Activated naive CD4-positive, alpha-beta T cell treated with anti-CD3 and anti-CD28 coated beads, Interleukin-2, amount 50 U/mL, for 72 hours (primary cell): Measurements from ENCODE around the gene CA5A. TPM values are rescaled to one million over a fixed set of nuclear protein-coding genes. Genes with fewer than 3 reads are reported as not detected.

Experiments used
- ATAC-seq, 2 donors: fragments of 150-1000 bp; cut with Tn5 transposase; 2 replicates each; pipeline ENCODE4 v1.10.0; 2021; ENCODE audit warnings: mild to moderate bottlenecking in 2 of 2, moderate library complexity in 2 of 2
- DNase-seq, 2 donors: peaks; one replicate each; pipeline ENCODE4 v3.0.0; 2021 to 2022; ENCODE audit warnings: low spot score in 2 of 2
- H3K27ac Mint-ChIP-seq, 2 donors: one replicate each; pipeline ENCODE4 v1.8.0; 2022; ENCODE audit warnings: mild to moderate bottlenecking in 2 of 2, mixed read lengths in 2 of 2
- H3K36me3 Mint-ChIP-seq, 2 donors: one replicate each; pipeline ENCODE4 v1.8.0; 2022; ENCODE audit warnings: mixed read lengths in 2 of 2
- H3K9me3 Mint-ChIP-seq, 2 donors: one replicate each; pipeline ENCODE4 v1.8.0; 2022; ENCODE audit warnings: mixed read lengths in 2 of 2
- total RNA-seq, 2 donors: library from RNA; stranded (reverse); gene quantifications; one replicate each; pipeline ENCODE4 v1.2.3, GENCODE V29; 2022

Gene CA5A
- total RNA-seq, 2 donors from 2014 or later: not detected

DNA sequence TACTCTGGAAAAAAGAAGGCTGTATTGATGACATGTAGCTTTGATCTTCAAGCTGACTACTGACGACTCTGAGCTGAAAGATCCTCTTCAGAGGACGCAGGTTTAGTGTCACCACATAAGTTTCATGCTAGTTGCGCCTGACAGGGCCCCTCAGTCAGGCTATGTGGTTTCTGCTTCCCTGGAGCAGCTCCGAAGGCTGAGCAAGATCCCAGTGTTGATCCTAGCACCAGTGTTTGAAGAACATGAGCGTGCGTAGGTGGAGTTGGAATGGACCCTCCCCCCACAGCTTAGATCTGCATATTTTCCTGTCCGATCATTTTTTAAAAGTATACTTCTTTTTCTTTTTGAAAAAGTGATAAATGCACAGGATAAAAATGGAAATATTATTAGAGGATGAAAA lies 32.2 kb upstream of the CA5A start:
- H3K9me3 Mint-ChIP-seq: peaks cover 10 to 24% of the 10 kb centered on the region in 2 donors
- peaks cover 23 to 39% of the 10 kb centered on the region in 2 donors for H3K36me3 Mint-ChIP-seq
- DNase-seq (no peak), ATAC-seq (no peak)
- peak overlapping the region in 1 of 2 donors; percentile 44 for H3K27ac Mint-ChIP-seq

DNA sequence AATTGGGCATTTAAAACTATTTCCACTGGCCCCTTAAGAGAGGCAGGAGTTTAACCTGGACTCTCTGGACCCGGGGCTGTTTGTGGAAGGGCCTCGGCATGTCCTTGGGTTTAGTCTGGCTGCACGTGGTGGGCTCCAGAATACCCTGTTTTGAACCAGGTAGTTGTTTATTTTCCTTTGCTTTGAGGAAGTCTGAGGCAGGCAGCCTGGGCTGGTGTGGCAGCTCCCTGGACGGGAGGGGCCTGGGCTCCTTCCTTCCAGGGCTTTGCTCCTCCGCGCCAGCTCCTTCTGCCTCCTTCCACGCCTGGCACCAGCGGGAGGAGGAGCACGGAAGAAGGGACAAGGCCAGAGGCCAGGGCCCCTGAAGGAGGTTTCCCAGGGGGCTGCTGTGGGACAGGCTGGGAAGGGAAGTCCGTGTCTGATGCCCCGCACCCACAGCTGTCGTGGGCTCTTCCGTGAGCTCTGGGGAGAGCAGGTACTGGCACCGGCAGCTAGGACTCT lies 30.4 kb upstream of the CA5A start:
- ATAC-seq (no peak), DNase-seq (peak in 1 of 2 donors; percentile 52)
- Mint-ChIP-seq H3K27ac (peak overlapping the region; percentile 92 to 96), H3K9me3 (peaks cover 9 to 11% of the 10 kb centered on the region in 2 donors), H3K36me3 (peaks cover 9 to 22% of the 10 kb centered on the region in 2 donors)

DNA sequence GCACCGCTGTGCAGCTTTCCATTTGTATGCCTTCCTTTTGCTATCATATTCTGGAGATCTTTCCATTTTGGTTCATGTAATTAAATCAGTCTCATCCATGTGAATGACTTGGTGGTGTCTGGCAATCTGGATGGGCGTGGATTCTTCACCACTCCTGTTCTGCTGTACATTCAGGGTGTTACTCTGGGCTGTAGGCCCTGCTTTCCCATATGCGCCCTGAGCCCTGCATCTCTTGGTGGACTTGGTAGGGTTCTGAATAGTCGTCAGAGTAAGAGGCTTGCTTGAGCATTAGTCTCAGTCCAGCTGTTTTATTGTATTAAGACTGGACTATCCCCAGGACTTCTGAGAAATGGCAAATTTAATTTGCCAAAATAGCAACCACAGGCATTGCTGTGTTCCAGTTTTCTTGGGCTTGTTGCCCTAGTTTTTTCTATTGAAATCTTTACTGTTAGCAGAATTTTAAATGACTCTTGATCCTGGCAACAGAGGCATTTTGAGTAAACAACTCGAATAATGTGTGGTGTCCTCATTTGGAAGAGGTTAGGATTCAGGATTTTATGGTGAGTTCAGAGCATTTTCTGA lies 29.8 kb upstream of the CA5A start:
- Mint-ChIP-seq H3K9me3 (peaks cover 3 to 5% of the 10 kb centered on the region in 2 donors), H3K36me3 (peaks cover 3 to 17% of the 10 kb centered on the region in 2 donors)

DNA sequence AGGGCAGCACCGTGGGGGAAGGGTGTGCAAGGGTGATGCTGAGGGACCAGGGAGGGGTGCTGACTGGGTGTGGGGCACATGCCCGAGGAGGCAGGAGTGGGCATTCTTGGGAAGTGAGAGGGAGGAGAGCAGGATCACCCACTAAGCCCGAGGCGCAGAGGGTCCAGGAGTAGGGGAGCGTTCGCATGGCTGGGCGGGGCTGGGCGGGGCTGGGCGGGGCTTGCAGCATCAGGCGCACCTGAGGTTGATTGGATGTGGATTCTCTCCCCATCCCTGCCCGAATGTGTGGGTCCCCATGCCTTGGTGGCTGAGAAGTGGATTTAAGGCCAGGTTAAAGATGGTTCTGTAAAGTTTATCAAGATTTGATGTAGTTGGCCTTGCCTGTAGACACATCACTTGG lies 29.1 kb upstream of the CA5A start:
- DNase-seq (no peak), ATAC-seq (no peak)
- Mint-ChIP-seq H3K9me3 (no peaks in the 10 kb centered on the region), H3K36me3 (peaks cover 0 to 10% of the 10 kb centered on the region in 2 donors), H3K27ac (peak overlapping the region in 1 of 2 donors; percentile 96)

More for the DNA sequence above, 29.8 kb upstream of the CA5A start:
- no peak for DNase-seq
- ATAC-seq: no peak
- peak overlapping the region; percentile 92 to 96 for H3K27ac Mint-ChIP-seq

DNA sequence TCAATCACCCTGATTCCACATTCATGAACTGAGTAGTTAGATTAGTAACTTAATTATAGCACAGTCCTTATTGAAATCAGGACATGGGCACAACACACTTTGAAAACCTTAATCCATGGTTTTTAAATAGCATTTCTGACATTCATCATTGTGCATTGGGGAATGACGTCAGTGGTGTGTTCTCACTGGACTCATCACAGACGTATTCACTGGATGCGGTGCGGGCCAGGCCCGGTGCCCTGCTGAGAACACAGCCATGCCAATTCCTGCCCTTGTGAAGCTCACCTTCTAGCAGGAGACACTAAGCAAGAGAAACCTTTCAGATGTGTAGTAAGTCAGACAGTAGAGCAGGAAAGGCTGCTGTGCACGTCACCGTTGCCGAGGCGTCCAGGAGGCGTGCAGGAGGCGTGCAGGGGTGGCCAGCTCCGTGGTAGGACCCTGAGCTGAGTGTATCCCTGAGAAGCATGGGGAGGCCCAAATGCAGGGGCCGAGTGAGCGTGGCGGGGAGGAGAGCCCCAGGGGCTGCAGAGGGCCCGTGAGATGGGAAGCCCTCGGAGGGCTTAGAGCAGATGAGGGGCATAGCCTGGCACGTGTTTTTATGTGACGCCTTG lies 27.8 kb upstream of the CA5A start:
- ATAC-seq (no peak), DNase-seq (no peak)
- Mint-ChIP-seq H3K27ac (peak overlapping the region; percentile 96), H3K9me3 (no peaks in the 10 kb centered on the region), H3K36me3 (peaks cover 0 to 7% of the 10 kb centered on the region in 2 donors)

DNA sequence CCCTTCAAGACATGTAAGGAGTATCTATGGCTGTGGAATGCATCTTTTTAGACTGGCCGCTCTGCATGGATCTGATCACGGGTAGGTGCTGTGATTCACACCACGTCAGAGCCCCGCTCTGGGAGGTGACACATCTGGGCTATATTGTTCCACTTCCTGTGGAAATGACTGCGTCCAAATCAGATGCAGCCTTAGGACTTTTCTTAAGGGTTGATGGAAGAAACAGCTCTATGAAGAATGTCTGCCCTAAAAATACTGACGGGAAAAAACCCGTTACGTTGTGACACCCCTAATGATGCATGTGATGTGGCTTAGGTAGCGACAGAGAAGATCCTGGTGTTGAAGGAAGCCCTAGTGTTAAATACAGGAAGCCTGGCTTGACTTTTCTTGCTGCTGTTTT lies 27.1 kb upstream of the CA5A start:
- DNase-seq (peak; percentile 58 to 80), ATAC-seq (peak; percentile 97 to 98)
- Mint-ChIP-seq H3K27ac (peak overlapping the region; percentile 96), H3K9me3 (no peaks in the 10 kb centered on the region), H3K36me3 (peaks cover 0 to 1% of the 10 kb centered on the region in 2 donors)

DNA sequence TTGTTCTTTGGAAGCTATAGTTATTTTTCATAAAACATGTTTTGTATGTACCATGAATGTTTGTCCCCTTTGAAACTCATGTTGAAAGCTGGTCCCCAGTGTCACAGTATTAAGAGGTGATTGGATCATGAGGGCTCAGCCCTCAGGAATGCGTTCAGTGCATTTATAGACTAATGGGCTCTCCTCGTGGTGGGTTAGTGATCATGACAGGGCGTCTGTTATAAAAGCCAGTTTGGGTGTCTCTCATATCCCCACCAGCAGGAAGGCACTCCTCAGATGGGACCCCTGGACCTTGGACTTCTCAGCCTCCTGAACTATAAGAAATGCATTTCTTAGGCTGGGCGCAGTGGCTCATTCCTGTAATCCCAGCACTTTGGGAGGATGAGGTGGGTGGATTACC lies 25.3 kb upstream of the CA5A start:
- DNase-seq (no peak), ATAC-seq (no peak)
- H3K9me3 Mint-ChIP-seq: no peaks in the 10 kb centered on the region
- H3K36me3 Mint-ChIP-seq: peaks cover 7% of the 10 kb centered on the region in 2 donors
- no peak overlapping the region for H3K27ac Mint-ChIP-seq

DNA sequence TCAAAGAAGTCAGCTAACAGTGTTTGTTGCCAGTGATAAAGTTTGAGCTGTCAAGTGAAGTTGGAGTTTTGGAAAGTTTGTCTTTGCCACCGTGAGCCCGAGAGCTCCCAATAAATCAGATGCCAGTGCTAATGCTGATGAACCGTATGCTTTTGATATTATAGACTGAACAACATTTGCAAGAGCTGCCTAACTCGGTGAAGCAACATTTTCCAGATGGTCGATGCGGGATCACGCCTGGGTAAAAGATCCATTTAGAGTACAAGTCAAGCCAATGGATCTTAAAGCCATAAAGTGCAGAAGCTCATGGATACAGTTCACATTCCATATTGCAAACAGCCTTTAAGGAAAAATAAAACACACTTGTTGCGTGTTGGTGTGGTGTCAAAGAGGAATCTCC lies 24.5 kb upstream of the CA5A start:
- Mint-ChIP-seq H3K9me3 (no peaks in the 10 kb centered on the region), H3K27ac (no peak overlapping the region), H3K36me3 (peaks cover 7% of the 10 kb centered on the region in 2 donors)
- DNase-seq: no peak
- ATAC-seq: no peak

DNA sequence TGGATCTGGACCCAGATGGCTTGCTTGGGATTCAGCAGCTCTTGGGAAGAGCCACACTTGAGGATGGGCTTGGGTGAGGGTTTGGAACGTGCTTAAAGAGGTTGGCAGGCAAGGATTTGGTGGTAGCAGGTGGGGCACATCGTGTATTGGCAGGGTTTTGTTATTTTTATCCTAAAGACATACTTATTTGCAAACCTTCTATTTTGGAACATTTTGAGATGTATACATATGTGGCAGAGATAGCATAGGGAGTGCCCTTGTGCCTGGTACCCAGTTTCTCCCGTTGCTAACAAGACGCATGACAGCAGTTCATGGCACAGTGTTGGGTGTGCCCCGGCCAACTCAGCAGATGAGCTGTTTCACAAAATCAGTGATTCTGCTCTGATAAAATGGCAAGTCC lies 24.0 kb upstream of the CA5A start:
- no peak for DNase-seq
- Mint-ChIP-seq H3K27ac (peak overlapping the region; percentile 51 to 82), H3K36me3 (peaks cover 7 to 12% of the 10 kb centered on the region in 2 donors), H3K9me3 (no peaks in the 10 kb centered on the region)
- ATAC-seq: no peak

DNA sequence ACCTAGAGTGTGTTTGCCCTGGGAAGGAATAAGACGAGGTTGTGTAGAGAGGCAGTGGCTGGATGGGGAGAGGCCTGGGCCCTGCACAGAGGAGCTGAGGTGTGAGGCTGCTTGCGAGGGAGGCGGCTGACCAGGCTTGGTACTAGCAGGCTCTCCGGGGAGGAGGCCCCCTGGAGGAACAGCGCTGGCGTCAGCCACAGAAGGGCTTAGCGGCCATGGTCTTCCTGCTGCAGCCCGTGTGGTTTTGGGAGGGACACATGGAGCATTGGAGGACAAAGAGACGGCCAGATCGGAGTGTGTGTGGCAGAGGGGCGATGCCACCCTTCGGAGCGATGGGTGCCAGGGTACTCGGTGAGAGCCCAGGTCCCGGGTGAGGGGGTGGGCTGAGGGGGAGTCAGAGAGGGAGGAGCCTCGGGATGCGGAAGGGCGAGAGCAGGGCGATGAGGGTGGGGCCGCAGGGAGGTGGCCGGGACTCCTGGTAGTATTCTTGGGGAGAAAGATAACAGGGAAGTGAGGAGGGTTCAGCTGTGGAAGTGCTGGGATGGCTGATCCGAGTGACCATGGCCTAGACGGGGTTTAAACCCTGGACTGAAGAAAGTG lies 23.2 kb upstream of the CA5A start:
- H3K36me3 Mint-ChIP-seq: peaks cover 7 to 13% of the 10 kb centered on the region in 2 donors
- H3K27ac Mint-ChIP-seq: peak overlapping the region; percentile 82 to 95
- no peak for ATAC-seq
- no peaks in the 10 kb centered on the region for H3K9me3 Mint-ChIP-seq
- no peak for DNase-seq

DNA sequence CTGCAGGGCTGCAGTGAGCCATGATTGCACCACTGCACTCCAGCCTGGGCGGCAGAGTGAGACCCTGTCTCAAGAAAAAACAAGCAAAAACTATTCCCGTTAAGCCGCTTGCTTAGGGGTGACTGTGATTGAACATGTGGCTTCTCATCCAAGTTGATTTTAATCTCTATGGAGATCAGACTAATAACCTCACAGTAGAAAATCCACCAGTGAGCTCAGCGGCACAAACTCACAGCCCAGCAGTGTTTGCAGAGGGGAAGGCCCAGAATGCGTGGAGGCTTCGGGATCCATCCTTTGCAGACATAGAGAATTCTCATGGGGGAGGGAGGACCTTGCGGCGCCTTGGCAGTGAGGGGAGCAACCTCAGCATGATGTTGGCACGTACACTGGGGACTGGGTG lies 22.3 kb upstream of the CA5A start:
- DNase-seq: no peak
- Mint-ChIP-seq H3K27ac (peak overlapping the region in 1 of 2 donors; percentile 82), H3K36me3 (peaks cover 12 to 18% of the 10 kb centered on the region in 2 donors), H3K9me3 (no peaks in the 10 kb centered on the region)
- no peak for ATAC-seq

DNA sequence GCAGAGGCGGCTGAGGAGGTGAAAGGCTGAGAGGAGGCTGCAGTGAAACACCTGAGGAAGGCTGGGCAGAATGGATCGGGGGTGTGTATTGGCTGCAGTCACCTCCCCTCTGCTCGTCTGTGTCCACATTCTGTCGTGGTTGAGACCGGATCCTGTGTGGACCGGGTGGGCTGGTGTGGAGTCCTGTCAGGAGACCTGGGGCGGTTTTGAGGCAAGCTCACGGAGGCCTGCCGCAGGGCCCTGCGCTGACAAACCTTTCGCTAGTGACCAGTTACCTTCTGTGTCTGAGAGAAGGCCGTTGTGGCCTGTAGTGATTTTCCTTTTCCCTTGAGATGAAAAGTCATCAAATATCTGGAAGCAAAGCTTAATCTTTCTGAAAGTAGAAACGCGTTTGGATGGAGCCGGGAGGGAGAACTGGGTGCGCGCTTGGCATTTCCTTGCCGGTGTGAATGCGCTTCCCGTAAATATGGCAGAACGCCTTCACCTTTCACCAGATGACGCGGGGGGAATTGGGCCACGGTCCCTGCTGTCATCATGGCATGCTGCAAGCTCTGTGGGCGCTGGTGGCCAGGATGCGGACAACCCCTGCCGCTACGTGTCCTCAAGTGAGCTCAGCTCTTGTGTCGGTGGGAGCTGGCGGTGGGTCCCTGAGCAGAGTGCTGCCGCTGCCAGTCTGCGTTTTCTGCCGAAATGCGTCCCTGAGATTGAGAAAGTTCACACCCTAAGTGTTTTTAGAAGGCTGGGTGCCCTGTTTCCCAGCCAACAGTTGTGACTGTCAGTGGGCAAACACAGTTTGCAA lies 21.2 kb upstream of the CA5A start:
- Mint-ChIP-seq H3K27ac (peak overlapping the region; percentile 94 to 98), H3K9me3 (no peaks in the 10 kb centered on the region), H3K36me3 (peaks cover 15 to 25% of the 10 kb centered on the region in 2 donors)
- DNase-seq (no peak), ATAC-seq (no peak)

DNA sequence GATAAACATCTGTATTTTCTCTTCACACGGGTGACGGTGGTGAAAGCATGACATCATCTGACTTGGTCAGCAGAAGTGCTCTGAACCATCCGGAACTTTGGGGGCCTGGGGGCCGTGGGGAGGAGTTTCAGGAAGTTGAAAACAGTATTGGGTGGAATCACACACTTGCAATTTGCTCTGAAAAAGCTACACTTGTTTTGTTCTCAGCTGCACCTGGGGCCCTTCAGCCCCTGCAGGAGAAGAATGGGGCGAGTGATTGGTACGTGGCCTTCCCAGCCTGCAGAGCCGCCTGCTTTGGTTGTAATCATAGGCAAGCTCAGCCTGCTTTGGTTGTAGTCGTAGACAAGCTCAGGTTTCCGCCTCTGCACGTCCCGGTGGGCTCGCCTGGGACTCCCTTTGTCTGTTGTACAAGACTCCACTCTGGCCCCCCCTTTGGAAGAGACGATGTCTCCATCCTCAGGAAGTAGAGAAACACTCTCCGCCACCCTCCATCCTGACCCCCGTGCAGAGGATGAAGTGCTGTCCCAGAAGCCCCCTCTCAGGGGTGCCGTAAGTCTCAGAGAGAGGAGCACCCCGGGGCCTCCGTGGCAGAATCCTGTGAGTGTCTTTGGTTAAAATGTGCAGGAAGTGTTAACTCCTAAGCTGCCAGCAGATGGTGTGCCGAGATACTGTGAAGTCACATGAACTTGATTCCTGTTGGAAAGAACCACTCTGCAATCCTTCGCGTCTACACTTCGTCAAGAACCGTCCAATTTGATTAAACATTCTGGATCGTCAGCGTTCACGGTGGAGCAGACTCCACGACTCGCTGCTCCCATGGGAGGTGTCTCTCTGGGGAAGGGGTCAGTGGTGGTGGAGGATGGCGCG lies 20.3 kb upstream of the CA5A start:
- ATAC-seq (peak; percentile 67 to 69), DNase-seq (peak; percentile 63 to 71)
- Mint-ChIP-seq H3K27ac (peak overlapping the region; percentile 94 to 98), H3K9me3 (no peaks in the 10 kb centered on the region), H3K36me3 (peaks cover 22 to 31% of the 10 kb centered on the region in 2 donors)

DNA sequence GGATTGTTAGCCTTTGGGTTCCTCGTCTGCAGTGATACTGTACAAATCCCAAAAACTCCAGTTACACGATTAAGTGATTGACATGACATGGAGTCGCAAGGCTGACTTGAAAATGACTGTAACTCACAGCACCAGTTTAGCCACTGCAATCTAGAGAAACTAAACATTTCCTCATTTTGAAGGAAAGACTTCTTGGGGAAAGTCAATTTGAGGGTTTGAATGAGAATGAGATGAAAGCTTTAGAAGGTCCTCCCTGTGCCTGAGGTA lies 19.7 kb upstream of the CA5A start:
- Mint-ChIP-seq H3K9me3 (no peaks in the 10 kb centered on the region), H3K36me3 (peaks cover 22 to 31% of the 10 kb centered on the region in 2 donors), H3K27ac (peak overlapping the region; percentile 94 to 98)
- ATAC-seq: no peak
- no peak for DNase-seq

DNA sequence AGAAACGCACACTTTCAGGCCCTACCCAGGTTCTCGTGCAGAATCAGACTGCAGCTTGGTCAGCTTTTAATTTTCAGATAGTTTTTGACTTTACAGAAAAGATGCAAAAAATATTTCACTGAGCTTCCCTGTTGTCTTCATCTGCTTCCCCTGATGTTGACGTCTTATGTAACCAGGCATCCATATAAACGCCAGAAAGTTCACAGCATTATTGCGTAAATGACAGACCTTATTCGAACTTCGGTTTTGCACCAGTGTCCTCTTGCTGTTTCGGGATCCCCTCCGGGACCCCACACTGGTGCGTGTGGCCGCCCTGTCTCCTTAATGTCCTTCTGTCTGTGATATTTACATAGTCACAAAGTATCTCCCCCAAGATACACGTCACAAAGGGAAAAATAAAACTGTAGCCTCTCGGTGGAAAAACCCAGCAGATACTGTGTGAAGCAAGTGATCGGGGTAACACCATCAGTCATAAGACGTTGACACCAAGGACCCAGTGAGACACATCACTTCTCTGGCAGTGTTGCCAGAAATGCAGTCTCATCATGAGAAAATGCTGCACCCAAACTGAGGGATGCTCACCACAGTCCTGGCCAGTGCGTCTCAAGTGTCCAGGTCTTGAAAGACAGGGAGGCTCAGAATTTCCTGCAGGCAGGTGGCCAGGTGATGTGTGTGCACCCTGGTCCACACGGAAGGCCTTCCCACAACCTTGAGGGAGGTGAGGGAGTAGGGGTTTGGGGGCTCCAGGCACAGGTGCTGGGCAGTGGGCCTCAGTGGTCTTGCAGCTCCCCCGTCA lies 19.2 kb upstream of the CA5A start:
- no peaks in the 10 kb centered on the region for H3K9me3 Mint-ChIP-seq
- peaks cover 22 to 31% of the 10 kb centered on the region in 2 donors for H3K36me3 Mint-ChIP-seq
- ATAC-seq (no peak), DNase-seq (no peak)
- peak overlapping the region; percentile 94 to 98 for H3K27ac Mint-ChIP-seq
